ENCODE data around the gene B4GALNT4.
"Not testable (repeated sequence)": the region's sequence is repeated elsewhere in the genome, so short reads cannot be mapped to it uniquely, and the experiment has no call there.

B4GALNT4 gene

DNA sequence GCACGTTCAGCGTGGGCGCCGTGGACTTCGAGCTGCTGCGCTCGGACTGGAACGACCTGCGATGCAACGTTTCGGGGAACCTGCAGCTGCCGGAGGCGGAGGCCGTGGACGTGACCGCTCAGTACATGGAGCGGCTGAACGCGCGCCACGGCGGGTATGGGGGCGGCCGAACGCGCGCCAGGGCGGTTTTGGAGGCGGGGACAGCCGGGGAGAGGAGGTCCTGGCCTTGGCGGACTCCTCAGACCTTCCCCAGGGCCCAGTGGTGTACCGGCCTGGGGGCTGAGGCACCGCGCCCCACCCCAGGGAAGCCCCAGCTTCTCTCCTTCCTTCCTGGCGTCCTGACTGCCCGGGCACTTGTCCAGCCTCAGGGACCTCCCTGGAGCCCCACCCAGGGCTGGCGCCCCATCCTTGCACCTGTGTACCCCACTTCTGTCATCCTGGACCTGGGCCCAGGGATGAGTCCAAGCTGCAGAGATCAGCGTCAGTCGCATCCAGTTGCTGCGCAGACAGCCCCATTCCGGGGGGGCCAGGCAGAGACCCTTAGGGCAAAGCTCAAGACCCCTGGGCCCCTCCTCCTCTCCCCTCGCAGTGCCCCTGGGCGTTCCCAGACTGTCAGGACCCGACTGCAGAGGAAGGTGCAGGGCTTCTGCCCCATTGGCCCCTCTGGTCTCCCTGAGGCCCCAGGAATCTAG, 8.0 kb downstream of the B4GALNT4 start:
- DNase-seq: no peak

- DNase-seq: no peak
Measured at GRCh38 chr11:377883-378500, 8.7 kb downstream of the B4GALNT4 start.

- no peak for DNase-seq
Measured at GRCh38 chr11:379205-380094, 10.2 kb downstream of the B4GALNT4 start.

GRCh38 chr11:380095-380480, 10.8 kb downstream of the B4GALNT4 start:
- no peak for DNase-seq

- DNase-seq: no peak
Measured at GRCh38 chr11:380491-380890, 11.2 kb downstream of the B4GALNT4 start.

DNA sequence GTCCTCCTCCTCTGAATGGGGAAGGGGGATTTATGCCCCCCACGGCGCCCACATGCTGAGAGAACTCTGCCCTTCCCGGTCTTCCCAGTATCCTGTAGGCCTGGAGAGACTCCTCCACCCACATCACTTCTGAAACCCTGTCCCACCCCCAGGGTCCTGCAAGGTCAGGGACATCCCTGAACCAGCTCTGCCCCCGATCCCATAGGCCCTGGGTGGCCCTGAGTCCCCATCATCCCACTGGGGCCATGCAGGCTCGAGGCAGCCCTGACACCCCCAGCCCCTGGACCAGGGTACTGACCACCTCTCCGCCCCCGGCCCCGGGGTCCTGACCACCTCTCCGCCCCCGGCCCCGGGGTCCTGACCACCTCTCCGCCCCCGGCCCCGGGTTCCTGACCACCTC, 11.7 kb downstream of the B4GALNT4 start:
- DNase-seq: no peak

- no peak for DNase-seq
Measured at GRCh38 chr11:381501-382072, 12.3 kb downstream of the B4GALNT4 start.

GRCh38 chr11:382081-382629, 12.9 kb downstream of the B4GALNT4 start:
- DNase-seq: no peak

DNA sequence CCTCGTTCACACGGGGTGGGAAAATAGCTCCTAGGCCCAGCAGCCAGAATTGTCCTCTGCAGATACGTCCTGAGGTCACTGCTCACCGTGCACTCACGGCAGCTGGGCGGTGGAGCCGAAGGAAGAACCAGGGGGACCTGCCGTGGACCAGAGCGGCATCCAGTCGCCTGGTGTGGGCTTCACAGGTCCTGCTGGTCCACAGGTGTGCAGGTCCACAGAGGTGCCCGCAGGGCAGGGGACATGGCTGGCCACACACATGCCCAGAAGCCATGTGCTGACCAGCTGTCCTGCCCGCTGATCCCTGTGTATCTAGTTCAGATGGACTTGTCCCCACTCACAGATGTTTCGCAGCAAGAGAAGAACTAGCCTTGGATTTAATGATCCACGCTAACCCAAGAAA, 14.1 kb downstream of the B4GALNT4 start:
- DNase-seq: no peak

GRCh38 chr11:384511-384910, 15.2 kb downstream of the B4GALNT4 start:
- no peak for DNase-seq

DNA sequence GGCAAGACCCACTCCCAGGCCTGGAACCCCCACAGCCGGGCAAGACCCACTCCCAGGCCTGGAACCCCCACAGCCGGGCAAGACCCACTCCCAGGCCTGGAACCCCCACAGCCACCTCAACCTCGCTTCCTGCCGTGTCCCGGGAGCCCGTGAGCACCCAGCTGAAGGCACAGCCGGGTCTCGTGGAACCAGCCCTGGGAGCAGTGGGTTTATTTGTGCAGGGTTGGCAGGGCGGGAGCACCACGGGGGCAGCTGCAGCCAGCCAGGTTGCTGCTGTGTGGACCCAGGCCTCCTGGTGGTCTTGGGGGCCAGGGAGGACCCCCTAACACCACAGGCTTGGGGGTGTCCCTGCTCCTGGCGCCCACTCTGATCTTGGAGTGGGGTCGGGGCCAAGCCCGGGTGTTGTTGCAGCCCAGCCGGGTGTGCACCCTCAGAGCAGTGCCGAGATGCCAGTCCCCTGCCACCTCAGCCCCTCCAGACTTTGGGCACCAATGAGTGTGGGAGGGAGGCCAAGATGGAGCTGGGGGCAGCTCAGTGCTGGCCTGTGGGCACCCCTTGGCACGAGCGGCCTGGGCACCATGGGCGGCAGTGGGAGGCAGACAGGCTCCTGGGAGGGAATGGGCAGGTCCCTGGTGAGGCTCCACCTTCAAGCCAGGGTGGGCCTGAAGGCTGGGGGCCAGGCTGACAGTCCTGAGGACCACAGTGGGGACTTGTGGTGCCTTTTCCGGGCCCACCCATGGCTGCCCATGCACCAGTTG, 16.5 kb downstream of the B4GALNT4 start:
- DNase-seq: no peak

- DNase-seq: no peak
Measured at GRCh38 chr11:386483-386882, 17.2 kb downstream of the B4GALNT4 start.

GRCh38 chr11:387193-387793, 18.0 kb downstream of the B4GALNT4 start:
- DNase-seq: no peak

DNA sequence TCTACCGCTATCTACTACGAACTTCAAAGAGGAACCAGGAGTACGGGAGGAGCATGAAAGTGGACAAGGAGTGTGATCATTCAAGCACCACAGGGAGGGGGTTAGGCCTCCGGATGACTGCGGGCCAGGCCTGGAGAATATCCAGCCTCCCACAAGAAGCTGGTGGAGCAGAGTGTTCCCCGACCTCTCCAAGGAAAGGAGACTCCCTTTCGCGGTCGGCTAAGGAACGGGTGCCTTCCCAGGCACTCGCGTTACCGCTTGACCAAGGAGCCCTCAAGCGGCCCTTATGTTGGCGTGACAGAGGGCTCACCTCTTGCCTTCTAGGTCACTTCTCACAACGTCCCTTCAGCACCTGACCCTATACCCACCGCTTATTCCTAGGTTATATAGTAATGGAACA, 20.1 kb downstream of the B4GALNT4 start:
- not testable (repeated sequence) for DNase-seq

DNA sequence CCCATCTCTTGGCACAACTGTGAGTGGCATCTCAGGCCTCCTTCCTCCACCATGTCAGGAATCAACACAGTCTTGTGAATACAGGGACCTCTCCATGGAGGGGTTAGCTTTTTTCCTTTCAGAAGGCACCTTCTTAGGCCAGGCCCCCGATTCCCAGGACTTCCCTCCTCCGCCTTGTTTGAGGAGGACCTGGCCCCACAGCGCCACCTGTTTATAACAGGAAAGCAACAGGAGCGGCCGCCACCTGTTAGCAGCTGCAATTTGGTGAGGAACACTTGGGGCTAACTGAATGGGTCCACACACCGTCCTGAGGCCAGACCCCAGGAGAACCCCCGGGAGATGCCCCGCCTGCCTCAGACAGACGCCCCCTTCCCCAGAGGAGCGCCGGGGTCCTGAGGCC, 20.9 kb downstream of the B4GALNT4 start:
- no peak for DNase-seq

DNA sequence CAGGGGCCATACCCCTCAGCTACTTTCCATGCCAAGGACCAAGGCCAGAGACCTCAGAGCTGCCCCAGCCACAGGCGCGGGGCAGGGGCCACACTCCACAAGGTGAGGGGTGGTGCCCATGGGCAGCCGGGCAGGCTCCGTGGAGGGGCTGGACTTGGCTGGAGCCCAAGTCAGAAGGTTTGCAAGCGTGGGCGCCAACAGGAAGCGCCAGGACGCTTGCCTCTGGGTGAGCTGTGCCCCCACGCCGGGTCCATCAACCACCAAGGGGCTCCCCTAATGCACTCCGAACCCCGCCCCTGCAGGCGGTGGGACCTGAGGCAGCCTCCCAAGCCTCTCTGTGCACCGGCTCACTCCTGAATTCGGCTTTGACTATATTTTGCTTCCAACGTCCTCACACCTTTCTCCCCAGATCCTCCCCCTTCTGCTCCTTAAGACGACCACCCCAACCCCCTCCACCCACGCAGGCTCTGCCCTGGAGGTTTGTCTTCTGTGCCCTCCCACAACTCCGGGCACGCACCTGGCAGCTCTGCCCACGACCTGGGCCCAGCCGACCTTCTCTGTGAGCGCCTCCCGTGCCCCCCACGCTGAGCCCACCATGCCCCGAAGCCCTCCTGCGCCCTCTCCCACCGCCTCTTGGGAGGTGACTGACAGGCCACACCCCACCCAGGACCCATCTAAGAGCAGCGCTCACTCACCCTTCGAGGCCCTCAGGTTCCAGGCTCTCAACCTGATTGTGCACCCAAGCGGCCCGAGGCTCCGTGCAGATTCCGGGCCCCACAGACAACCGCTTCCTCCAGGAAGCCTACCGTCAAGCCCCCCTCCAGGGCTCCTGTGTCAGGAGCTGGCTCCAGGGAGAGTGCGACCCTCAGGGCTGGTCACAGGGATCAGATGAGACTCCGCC, 22.1 kb downstream of the B4GALNT4 start:
- DNase-seq: no peak

- DNase-seq: no peak
Measured at GRCh38 chr11:392102-392777, 22.9 kb downstream of the B4GALNT4 start.

DNA sequence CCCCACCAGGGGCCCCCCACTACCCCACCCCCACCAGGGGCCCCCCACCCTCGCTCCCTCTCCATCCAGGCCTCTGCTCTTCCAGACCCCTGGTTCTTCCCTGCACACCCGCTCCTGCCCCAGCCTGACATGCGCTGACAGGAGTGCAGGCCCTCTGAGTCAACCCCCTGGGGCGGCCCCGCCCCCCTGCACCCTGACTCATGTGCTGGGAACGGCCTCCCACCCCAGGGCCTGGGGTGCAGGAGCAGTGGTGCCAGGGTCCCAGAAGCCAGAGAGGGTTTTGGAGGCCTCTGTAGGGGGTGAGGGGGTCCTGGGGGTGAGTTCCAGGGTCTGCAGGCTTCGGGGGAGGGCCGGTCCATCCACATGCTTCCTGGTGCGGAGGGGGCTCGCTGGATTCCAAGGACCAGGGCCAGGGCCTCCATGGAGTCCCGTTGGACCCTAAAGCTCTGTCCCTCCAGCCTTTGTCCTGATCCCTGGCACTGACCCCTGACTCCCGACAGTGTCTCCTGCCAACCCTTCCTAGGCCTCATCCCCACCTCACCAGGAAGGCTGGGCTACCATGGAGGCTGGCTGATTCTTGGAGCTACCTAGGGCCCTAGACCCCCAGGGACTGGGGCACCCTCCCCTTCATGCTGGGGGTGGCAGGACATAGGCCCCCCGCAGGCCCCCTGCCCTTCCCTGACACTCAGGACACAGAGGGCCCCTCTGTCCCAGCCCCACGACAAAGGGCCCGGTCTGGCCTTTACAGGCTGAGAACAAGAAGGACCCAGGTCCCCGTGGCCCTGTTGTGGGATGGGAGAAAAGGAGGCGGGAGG, 24.1 kb downstream of the B4GALNT4 start:
- peak; percentile 53 for DNase-seq
